GM21367 (cell line): ENCODE results near the gene CARTPT.

Experiments used
- ATAC-seq: cut with Tn5 transposase; IDR thresholded peaks from one replicate; pipeline ENCODE4 v1.9.1; 2021; ENCODE audit not compliant: unreplicated experiment

Gene CARTPT

GRCh38 chr5:71737931-71738539, 19.0 kb downstream of the CARTPT start:
- ATAC-seq, result no peak

- no peak for ATAC-seq
These were observed 19.7 kb downstream of the CARTPT start for GRCh38 chr5:71738662-71739361.

GRCh38 chr5:71740015-71740753, 21.1 kb downstream of the CARTPT start:
- peak; percentile 98 for ATAC-seq

- ATAC-seq, result no peak
These were observed 24.1 kb downstream of the CARTPT start for GRCh38 chr5:71743155-71743554.

- ATAC-seq, result no peak
These were observed 25.1 kb downstream of the CARTPT start for GRCh38 chr5:71744009-71744790.

- ATAC-seq, result no peak
These were observed 28.1 kb downstream of the CARTPT start for GRCh38 chr5:71747182-71747581.

GRCh38 chr5:71748360-71748759, 29.3 kb downstream of the CARTPT start:
- ATAC-seq, result no peak

- no peak for ATAC-seq
These were observed 32.3 kb downstream of the CARTPT start for GRCh38 chr5:71751422-71751821.

GRCh38 chr5:71752441-71753190, 33.5 kb downstream of the CARTPT start:
- ATAC-seq, result no peak

GRCh38 chr5:71757590-71758543, 38.8 kb downstream of the CARTPT start:
- ATAC-seq, result peak; percentile 82

GRCh38 chr5:71762826-71763225, 43.8 kb downstream of the CARTPT start:
- ATAC-seq, result no peak

GRCh38 chr5:71767661-71768060, 48.6 kb downstream of the CARTPT start:
- no peak for ATAC-seq

GRCh38 chr5:71769287-71769686, 50.2 kb downstream of the CARTPT start:
- ATAC-seq, result no peak

GRCh38 chr5:71770381-71770780, 51.3 kb downstream of the CARTPT start:
- no peak for ATAC-seq
